HG03064 (cell line): ENCODE measurements around the gene NPM3.

Experiments
- ATAC-seq: cut with Tn5 transposase; IDR thresholded peaks from one replicate; pipeline ENCODE4 v1.9.1; 2021; ENCODE audit warnings: low read depth; ENCODE audit not compliant: unreplicated experiment

NPM3 gene

DNA sequence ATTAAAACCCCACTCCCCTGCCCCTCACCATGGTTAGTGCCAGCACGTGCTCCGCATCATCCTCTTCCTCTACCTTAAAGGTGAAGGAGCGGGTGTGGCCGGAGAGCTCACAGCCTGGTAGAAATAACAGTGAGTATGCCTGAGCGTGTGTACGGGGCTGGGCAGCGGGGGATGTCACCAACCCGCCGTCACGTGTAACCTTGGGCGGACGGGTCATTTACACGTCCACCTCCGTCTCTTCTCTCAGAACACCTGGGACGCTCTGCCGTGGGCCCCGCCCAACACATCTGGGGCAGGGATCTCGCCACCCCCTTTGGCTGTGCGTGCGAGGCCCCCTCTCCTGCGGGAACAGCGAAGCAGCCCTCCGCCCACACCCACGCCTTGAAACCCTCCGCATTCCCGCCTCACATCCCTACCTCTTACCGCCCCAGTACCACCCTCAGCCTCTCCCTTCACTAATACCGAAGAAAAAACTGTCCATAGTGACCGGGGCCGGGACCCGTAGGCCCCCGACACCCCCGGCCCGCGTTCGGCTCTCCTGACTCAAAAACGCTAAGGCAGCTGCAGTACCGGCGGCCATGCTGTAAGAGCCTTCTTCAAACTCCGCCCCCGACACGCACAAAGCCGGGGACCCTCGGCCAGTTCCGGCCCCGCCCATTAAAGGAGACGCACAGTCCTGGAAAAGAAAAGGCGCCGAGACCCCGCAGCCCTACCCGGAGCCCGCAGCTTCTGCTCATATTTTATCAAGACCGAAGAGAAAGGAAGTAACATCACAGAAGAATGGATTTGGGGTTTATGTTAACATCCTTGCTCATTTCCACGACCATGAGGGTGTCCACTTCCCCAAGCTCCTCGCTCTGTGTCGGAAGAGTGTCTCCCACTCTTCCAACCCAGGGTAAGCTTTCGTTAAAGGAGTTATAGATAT, at the start of gene NPM3:
NPM3 (minus strand) TSS at position 636 of the 925 bp plus-strand sequence; CDS start at position 580, 56 bp downstream.
- no peak for ATAC-seq

- ATAC-seq = no peak
These were observed 49.1 kb upstream of the NPM3 start for GRCh38 chr10:101832325-101832771.

DNA sequence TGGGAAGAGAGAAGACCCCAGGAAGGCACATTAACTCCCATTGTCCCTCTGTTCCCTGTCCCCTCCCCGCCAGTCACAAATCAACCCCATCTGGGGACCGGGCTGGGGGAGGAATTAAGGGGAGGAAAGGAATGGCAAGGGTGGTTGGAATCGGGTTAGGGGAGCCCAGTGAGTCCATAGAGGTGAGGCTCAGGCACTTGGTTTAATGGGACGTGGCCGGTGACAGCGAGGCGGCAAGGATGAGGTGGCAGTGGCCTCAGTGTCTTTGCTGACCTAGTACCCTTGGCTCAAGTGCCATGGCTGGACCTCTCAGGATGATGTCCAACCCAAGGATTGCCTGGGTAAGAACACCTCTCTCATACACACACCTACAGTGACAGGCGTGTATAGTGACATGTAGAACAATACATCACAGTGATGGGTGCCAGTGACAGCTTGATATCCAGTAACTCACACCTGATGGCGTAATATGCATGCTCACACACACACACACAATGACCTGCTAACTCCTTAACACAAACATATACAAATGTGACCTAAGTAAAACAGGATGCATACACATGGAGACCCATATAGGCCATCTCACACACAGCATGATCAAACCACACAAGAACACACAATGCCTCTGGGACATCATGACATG, 48.0 kb upstream of the NPM3 start:
- no peak for ATAC-seq

GRCh38 chr10:101830322-101831168, 47.3 kb upstream of the NPM3 start:
- peak; percentile 55 for ATAC-seq

GRCh38 chr10:101829561-101830315, 46.5 kb upstream of the NPM3 start:
- peak; percentile 6 for ATAC-seq

GRCh38 chr10:101828766-101829551, 45.7 kb upstream of the NPM3 start:
- ATAC-seq = no peak

- no peak for ATAC-seq
These were observed 44.8 kb upstream of the NPM3 start for GRCh38 chr10:101827919-101828600.

GRCh38 chr10:101826852-101827434, 43.7 kb upstream of the NPM3 start:
- no peak for ATAC-seq

GRCh38 chr10:101824736-101825135, 41.5 kb upstream of the NPM3 start:
- ATAC-seq = no peak

GRCh38 chr10:101818872-101819633, 35.8 kb upstream of the NPM3 start:
- ATAC-seq = peak; percentile 17

GRCh38 chr10:101818119-101818871, 35.0 kb upstream of the NPM3 start, which contains the start of gene OGA:
Gene OGA (minus strand): TSS chr10:101818444. CDS start chr10:101818022, 422 bp downstream.
- ATAC-seq = peak; percentile 86

DNA sequence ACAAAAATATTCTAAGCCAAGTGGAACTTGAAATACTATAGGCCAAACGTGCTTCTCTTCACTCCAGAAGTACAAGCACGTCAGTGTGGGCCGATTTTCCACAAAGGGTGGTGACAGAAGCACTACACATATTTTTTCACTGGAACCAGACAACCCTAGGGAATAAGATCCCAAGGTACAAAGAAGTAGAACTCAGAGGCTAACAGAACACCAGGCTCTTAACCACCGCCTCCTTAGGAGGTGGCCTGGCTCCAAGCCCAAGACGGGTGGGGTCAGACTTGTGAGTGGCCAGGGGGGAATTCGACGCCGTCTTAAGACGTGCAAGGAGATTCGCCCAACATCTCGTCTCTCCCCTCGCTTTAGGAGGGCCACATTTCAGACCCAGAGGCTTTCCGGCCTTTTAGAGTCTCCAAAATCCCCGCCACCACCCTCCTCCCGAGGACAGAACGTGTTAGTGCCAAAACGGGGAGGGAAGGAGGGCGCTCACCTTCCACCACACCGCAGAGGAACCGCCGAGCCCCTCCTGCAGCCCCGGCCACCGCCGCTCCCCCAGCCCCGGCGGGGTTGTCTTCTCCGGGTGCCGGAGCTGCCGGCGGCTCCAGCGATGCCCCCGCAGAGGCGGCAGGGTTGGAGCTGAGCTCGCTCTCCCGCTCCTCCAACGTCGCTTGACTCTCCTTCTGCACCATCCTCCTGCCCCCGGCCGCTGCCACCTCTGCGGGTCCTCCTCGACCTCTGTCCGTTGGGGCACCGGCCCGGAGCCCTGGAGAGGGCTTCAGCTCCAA, 34.3 kb upstream of the NPM3 start:
- ATAC-seq = no peak

- ATAC-seq = no peak
These were observed 33.7 kb upstream of the NPM3 start for GRCh38 chr10:101816913-101817336.

GRCh38 chr10:101816376-101816775, 33.1 kb upstream of the NPM3 start:
- ATAC-seq = no peak

- ATAC-seq = no peak
These were observed 31.3 kb upstream of the NPM3 start for GRCh38 chr10:101814466-101815071.

DNA sequence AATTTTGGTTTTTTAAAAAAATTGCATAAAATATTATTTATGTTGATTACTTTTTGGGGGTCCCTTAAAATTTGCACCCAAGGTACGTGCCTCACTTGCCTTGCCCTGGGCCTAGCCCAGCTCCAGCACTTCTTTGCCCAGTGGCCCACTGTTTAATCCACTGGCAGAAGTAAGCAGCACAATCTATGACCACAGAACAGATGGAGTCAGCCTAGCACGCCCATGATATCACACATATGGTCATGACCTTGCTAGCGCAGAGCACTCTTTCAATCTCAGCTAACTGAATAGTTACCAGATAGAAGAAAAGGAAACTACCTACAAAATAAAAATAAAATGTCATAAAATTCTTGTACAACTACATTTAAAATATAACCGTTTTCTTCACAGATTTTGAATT, 29.4 kb upstream of the NPM3 start:
- no peak for ATAC-seq
